ENCODE results near the gene MIB2. TPM values are rescaled to one million over a fixed set of nuclear protein-coding genes. Genes with fewer than 3 reads are reported as not detected.

Gene MIB2
- total and polyA plus RNA-seq, 10 of the 15 experiments (the other 5 are each of a cell fraction or from before 2014, with no cell fraction given): 0.42 to 26.8 (median 10.9) TPM; not detected in 1

DNA sequence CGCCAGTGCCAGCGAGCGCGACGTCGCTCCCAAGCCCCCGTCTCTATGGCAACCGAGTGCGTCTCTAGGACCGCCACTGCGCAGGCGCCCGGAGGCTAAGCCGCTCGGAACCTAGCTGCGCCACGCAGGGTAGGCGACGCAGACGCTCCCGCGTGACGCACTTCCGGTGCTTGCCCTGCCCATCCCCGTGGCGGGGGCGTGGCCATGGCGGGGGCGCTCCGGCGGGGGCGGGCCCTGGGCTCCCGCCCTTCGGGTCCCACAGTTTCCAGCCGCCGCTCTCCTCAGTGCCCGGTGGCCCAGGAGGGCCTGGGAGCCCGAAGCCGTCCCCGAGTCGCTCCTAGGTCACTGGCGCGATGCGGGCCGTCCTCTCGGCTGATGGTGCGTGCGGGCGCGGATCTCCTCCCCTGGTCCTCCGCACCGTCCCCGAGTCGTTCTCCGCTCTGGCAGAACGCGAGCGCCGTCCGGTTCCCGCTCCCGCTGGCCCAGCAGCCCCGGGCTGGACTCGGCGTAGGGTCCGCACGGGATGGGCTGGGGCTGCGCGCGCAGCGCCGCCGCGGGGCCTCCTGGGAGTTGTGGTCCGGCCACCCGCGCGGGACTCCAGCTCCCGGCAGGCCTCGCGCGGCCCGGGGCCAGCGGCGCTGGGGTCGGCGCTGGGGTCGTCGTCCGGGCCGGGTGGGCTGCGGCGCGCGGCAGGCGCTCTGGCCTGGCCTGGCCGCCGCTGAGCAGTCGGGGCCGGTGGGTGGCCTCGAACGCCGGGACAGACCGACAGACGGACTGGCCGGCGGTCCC is at the start of gene MIB2 (continued):
- TF ChIP-seq RAD51 (IDR thresholded peaks at IDR 0.05) (no peak), NR2C2 (IDR thresholded peaks at IDR 0.05; ENCODE audit: borderline replicate concordance, control insufficient read depth, insufficient read length, low read depth) (no peak), NFXL1 (IDR thresholded peaks at IDR 0.05; ENCODE audit: borderline replicate concordance) (no peak), FOS (IDR thresholded peaks at IDR 0.05; ENCODE audit: borderline replicate concordance, extremely low read depth, insufficient read length) (no peak), EED (IDR thresholded peaks at IDR 0.05; ENCODE audit: low read depth) (no peak), CHD1 (IDR thresholded peaks at IDR 0.05; ENCODE audit: low read depth, low read length) (peak; percentile 88; the same call in 1 of the 2 replicates), ZNF384 (IDR thresholded peaks at IDR 0.05; ENCODE audit: borderline replicate concordance, low read depth, low read length) (no peak), TCF12 (IDR thresholded peaks at IDR 0.05; ENCODE audit: low read depth, low read length) (no peak), BHLHE40 (IDR thresholded peaks at IDR 0.05; ENCODE audit: borderline replicate concordance in 1 of 2, low read depth in 2 of 2, low read length in 1 of 2) (peak; percentile 55 to 92; a peak in 3 of 4 replicates), ZNF24 (IDR thresholded peaks at IDR 0.05) (no peak), ZSCAN29 (IDR thresholded peaks at IDR 0.05) (no peak), BCL3 (IDR thresholded peaks at IDR 0.05; ENCODE audit: borderline replicate concordance, insufficient read depth, low read depth, low read length, poor library complexity, severe bottlenecking) (no peak), CBX5 (IDR thresholded peaks at IDR 0.05; ENCODE audit: low read depth) (no peak), LARP7 (IDR thresholded peaks at IDR 0.05) (peak; percentile 93), ASH2L (IDR thresholded peaks at IDR 0.05; ENCODE audit: borderline replicate concordance, low read depth) (no peak), POU2F2 (IDR thresholded peaks at IDR 0.05; ENCODE audit: borderline replicate concordance, low read depth, low read length) (no peak), RELA (IDR thresholded peaks at IDR 0.05; ENCODE audit: borderline replicate concordance, partially characterized antibody) (no peak), ATF7 (IDR thresholded peaks at IDR 0.05; ENCODE audit: low read depth) (no peak), YY1 (IDR thresholded peaks at IDR 0.05; ENCODE audit: low read depth, low read length) (peak; percentile 60; the same call in 1 of the 2 replicates), SIX5 (IDR thresholded peaks at IDR 0.05; ENCODE audit: low read depth, low read length, severe bottlenecking) (peak; percentile 81)
- TF ChIP-seq, protein P1, sequence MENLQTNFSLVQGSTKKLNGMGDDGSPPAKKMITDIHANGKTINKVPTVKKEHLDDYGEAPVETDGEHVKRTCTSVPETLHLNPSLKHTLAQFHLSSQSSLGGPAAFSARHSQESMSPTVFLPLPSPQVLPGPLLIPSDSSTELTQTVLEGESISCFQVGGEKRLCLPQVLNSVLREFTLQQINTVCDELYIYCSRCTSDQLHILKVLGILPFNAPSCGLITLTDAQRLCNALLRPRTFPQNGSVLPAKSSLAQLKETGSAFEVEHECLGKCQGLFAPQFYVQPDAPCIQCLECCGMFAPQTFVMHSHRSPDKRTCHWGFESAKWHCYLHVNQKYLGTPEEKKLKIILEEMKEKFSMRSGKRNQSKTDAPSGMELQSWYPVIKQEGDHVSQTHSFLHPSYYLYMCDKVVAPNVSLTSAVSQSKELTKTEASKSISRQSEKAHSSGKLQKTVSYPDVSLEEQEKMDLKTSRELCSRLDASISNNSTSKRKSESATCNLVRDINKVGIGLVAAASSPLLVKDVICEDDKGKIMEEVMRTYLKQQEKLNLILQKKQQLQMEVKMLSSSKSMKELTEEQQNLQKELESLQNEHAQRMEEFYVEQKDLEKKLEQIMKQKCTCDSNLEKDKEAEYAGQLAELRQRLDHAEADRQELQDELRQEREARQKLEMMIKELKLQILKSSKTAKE (IDR thresholded peaks at IDR 0.05; ENCODE audit: low read depth, poor library complexity, severe bottlenecking): no peak
- TF ChIP-seq, protein P2, sequence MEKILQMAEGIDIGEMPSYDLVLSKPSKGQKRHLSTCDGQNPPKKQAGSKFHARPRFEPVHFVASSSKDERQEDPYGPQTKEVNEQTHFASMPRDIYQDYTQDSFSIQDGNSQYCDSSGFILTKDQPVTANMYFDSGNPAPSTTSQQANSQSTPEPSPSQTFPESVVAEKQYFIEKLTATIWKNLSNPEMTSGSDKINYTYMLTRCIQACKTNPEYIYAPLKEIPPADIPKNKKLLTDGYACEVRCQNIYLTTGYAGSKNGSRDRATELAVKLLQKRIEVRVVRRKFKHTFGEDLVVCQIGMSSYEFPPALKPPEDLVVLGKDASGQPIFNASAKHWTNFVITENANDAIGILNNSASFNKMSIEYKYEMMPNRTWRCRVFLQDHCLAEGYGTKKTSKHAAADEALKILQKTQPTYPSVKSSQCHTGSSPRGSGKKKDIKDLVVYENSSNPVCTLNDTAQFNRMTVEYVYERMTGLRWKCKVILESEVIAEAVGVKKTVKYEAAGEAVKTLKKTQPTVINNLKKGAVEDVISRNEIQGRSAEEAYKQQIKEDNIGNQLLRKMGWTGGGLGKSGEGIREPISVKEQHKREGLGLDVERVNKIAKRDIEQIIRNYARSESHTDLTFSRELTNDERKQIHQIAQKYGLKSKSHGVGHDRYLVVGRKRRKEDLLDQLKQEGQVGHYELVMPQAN (conservative IDR thresholded peaks at IDR 0.05): 0 out of 2 replicates have a peak, but pooled peaks have one; percentile 72
- TF ChIP-seq, protein P3, sequence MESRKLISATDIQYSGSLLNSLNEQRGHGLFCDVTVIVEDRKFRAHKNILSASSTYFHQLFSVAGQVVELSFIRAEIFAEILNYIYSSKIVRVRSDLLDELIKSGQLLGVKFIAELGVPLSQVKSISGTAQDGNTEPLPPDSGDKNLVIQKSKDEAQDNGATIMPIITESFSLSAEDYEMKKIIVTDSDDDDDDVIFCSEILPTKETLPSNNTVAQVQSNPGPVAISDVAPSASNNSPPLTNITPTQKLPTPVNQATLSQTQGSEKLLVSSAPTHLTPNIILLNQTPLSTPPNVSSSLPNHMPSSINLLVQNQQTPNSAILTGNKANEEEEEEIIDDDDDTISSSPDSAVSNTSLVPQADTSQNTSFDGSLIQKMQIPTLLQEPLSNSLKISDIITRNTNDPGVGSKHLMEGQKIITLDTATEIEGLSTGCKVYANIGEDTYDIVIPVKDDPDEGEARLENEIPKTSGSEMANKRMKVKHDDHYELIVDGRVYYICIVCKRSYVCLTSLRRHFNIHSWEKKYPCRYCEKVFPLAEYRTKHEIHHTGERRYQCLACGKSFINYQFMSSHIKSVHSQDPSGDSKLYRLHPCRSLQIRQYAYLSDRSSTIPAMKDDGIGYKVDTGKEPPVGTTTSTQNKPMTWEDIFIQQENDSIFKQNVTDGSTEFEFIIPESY (IDR thresholded peaks at IDR 0.05): no peak
